ENCODE results near the gene HMG20A. TPM values are rescaled to one million over a fixed set of nuclear protein-coding genes. Genes with fewer than 3 reads are reported as not detected.
A peak's percentile ranks its signal among the peaks of the same experiment; 100 is the strongest.

The HMG20A gene
- total and polyA plus RNA-seq, 9 of the 15 experiments (the other 6 are each of a cell fraction or from before 2014, with no cell fraction given): 25.0 to 68.1 (median 38.9) TPM

- TF ChIP-seq, protein P1, sequence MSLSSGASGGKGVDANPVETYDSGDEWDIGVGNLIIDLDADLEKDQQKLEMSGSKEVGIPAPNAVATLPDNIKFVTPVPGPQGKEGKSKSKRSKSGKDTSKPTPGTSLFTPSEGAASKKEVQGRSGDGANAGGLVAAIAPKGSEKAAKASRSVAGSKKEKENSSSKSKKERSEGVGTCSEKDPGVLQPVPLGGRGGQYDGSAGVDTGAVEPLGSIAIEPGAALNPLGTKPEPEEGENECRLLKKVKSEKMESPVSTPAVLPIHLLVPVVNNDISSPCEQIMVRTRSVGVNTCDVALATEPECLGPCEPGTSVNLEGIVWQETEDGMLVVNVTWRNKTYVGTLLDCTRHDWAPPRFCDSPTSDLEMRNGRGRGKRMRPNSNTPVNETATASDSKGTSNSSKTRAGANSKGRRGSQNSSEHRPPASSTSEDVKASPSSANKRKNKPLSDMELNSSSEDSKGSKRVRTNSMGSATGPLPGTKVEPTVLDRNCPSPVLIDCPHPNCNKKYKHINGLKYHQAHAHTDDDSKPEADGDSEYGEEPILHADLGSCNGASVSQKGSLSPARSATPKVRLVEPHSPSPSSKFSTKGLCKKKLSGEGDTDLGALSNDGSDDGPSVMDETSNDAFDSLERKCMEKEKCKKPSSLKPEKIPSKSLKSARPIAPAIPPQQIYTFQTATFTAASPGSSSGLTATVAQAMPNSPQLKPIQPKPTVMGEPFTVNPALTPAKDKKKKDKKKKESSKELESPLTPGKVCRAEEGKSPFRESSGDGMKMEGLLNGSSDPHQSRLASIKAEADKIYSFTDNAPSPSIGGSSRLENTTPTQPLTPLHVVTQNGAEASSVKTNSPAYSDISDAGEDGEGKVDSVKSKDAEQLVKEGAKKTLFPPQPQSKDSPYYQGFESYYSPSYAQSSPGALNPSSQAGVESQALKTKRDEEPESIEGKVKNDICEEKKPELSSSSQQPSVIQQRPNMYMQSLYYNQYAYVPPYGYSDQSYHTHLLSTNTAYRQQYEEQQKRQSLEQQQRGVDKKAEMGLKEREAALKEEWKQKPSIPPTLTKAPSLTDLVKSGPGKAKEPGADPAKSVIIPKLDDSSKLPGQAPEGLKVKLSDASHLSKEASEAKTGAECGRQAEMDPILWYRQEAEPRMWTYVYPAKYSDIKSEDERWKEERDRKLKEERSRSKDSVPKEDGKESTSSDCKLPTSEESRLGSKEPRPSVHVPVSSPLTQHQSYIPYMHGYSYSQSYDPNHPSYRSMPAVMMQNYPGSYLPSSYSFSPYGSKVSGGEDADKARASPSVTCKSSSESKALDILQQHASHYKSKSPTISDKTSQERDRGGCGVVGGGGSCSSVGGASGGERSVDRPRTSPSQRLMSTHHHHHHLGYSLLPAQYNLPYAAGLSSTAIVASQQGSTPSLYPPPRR (CRISPR knock-in tag; IDR thresholded peaks at IDR 0.05; ENCODE audit: borderline replicate concordance): no peak
- TF ChIP-seq MYC (IDR thresholded peaks at IDR 0.05; ENCODE audit: low read depth, low read length): 0 out of 2 replicates have a peak, but pooled peaks have one; percentile 36
- TF ChIP-seq MYC (CRISPR knock-in tag; IDR thresholded peaks at IDR 0.05; ENCODE audit: borderline replicate concordance, low read depth): no peak
- peak in 1 of 3 experiments; percentile 47 for TF ChIP-seq YY1 (IDR thresholded peaks at IDR 0.05; ENCODE audit: borderline replicate concordance in 1 of 3, control insufficient read depth in 1 of 3, extremely low read depth in 1 of 3, insufficient read depth in 3 of 3, insufficient read length in 1 of 3, insufficient replicate concordance in 2 of 3, low read depth in 1 of 3, low read length in 2 of 3)
Observed at GRCh38 chr15:77496715-77497109, 76.0 kb downstream of the HMG20A start (continued).
